ENCODE results near the gene SAMD14. TPM values are rescaled to one million over a fixed set of nuclear protein-coding genes. Genes with fewer than 3 reads are reported as not detected.

SAMD14 gene
- polyA plus RNA-seq, 2 of the 4 experiments (the other 2 are of a cell fraction), result 0.12 to 0.75 TPM

DNA sequence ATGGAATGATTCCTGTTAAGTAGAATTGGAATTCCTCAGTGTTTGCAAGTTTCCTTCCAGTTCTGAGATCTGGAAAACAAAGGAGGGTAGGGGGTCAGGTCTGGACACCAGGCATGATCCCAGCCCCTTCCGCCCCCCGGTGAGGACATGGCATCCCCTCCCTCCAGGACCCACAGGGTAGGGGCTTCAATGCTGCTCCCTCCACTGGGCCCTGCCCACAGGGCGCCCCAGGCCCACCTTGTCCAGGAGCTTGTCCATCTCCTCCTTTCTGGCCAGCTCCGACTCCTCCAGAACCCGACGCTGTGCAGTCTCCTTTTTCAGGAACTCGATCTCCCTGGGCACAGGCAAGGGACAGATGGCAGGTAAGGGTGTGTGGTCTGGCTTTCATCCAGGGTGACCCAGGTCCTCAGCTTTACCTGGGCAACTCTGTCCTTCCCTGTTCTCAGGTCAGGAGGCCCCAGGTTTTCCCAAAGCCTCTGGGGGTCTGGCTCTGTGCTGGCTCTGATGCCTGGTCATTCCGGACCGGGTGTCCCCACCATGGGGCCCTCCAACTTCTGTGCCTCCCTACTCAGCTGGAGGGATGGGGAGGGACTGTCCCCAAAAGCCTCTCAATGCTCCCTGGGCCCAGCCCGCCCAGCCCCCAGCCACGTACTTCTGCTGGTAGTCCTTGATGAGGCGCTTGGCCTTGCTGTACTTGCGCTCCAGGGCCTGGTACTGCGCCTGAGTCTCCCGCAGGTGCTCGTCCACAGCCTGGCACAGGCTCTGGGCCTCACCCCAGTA is 5.5 kb upstream of the SAMD14 start:
- no peaks in the 10 kb centered on the region for H3K9me3 ChIP-seq
- 85% methylated on average over 16 of the region's 16 CpGs for WGBS (ENCODE audit: missing lambda C conversion rate)
- POLR2A ChIA-PET, result interaction anchor here (1.0 to 1.2 kb wide), 2 partner anchors 16 kb away, joined by 3 to 6 read pairs; no protein-coding TSS in a partner anchor

More for the DNA sequence above, 5.5 kb upstream of the SAMD14 start:
- Histone ChIP-seq H3K4me2 (peak overlapping the region; percentile 54; the same call in 1 of the 3 replicates), H3K4me3 (no peak overlapping the region), H3K4me1 (peaks cover 44% of the 10 kb centered on the region), H3K27ac (peak overlapping the region in 1 of 2 experiments; percentile 66; a peak in 2 of 6 replicates)
- CTCF ChIA-PET, result interaction anchor here (0.9 to 60.2 kb wide), 11 partner anchors 9 to 162 kb away, joined by 3 to 1356 read pairs (median 6); partner anchors contain the start of genes PDK2, PPP1R9B and SGCA
- no peak for ATAC-seq
- TF ChIP-seq HEYL (CRISPR knock-in tag; IDR thresholded peaks at IDR 0.05) (no peak), PHF8 (IDR thresholded peaks at IDR 0.05; ENCODE audit: borderline replicate concordance, low read depth) (no peak), NPAS2 (CRISPR knock-in tag; IDR thresholded peaks at IDR 0.05; ENCODE audit: borderline replicate concordance) (no peak), EHMT2 (IDR thresholded peaks at IDR 0.05; ENCODE audit: low read depth) (no peak), EP300 (IDR thresholded peaks at IDR 0.05) (no peak), CHD4 (IDR thresholded peaks at IDR 0.05; ENCODE audit: borderline replicate concordance) (no peak), HDAC2 (IDR thresholded peaks at IDR 0.05) (no peak), SMC3 (IDR thresholded peaks at IDR 0.05) (no peak), BHLHE40 (IDR thresholded peaks at IDR 0.05; ENCODE audit: low read depth, low read length) (no peak)
- TF ChIP-seq, protein P1, sequence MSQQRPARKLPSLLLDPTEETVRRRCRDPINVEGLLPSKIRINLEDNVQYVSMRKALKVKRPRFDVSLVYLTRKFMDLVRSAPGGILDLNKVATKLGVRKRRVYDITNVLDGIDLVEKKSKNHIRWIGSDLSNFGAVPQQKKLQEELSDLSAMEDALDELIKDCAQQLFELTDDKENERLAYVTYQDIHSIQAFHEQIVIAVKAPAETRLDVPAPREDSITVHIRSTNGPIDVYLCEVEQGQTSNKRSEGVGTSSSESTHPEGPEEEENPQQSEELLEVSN (IDR thresholded peaks at IDR 0.05; ENCODE audit: borderline replicate concordance, low read depth), result no peak
- TF ChIP-seq, protein P2, sequence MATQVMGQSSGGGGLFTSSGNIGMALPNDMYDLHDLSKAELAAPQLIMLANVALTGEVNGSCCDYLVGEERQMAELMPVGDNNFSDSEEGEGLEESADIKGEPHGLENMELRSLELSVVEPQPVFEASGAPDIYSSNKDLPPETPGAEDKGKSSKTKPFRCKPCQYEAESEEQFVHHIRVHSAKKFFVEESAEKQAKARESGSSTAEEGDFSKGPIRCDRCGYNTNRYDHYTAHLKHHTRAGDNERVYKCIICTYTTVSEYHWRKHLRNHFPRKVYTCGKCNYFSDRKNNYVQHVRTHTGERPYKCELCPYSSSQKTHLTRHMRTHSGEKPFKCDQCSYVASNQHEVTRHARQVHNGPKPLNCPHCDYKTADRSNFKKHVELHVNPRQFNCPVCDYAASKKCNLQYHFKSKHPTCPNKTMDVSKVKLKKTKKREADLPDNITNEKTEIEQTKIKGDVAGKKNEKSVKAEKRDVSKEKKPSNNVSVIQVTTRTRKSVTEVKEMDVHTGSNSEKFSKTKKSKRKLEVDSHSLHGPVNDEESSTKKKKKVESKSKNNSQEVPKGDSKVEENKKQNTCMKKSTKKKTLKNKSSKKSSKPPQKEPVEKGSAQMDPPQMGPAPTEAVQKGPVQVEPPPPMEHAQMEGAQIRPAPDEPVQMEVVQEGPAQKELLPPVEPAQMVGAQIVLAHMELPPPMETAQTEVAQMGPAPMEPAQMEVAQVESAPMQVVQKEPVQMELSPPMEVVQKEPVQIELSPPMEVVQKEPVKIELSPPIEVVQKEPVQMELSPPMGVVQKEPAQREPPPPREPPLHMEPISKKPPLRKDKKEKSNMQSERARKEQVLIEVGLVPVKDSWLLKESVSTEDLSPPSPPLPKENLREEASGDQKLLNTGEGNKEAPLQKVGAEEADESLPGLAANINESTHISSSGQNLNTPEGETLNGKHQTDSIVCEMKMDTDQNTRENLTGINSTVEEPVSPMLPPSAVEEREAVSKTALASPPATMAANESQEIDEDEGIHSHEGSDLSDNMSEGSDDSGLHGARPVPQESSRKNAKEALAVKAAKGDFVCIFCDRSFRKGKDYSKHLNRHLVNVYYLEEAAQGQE (IDR thresholded peaks at IDR 0.05), result no peak
- TF ChIP-seq, protein P3, sequence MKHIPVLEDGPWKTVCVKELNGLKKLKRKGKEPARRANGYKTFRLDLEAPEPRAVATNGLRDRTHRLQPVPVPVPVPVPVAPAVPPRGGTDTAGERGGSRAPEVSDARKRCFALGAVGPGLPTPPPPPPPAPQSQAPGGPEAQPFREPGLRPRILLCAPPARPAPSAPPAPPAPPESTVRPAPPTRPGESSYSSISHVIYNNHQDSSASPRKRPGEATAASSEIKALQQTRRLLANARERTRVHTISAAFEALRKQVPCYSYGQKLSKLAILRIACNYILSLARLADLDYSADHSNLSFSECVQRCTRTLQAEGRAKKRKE (CRISPR knock-in tag; IDR thresholded peaks at IDR 0.05; ENCODE audit: low read depth), result no peak
- TF ChIP-seq, protein P4, sequence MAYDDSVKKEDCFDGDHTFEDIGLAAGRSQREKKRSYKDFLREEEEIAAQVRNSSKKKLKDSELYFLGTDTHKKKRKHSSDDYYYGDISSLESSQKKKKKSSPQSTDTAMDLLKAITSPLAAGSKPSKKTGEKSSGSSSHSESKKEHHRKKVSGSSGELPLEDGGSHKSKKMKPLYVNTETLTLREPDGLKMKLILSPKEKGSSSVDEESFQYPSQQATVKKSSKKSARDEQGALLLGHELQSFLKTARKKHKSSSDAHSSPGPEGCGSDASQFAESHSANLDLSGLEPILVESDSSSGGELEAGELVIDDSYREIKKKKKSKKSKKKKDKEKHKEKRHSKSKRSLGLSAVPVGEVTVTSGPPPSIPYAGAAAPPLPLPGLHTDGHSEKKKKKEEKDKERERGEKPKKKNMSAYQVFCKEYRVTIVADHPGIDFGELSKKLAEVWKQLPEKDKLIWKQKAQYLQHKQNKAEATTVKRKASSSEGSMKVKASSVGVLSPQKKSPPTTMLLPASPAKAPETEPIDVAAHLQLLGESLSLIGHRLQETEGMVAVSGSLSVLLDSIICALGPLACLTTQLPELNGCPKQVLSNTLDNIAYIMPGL (CRISPR knock-in tag; IDR thresholded peaks at IDR 0.05; ENCODE audit: borderline replicate concordance), result no peak
- TF ChIP-seq, protein P5, sequence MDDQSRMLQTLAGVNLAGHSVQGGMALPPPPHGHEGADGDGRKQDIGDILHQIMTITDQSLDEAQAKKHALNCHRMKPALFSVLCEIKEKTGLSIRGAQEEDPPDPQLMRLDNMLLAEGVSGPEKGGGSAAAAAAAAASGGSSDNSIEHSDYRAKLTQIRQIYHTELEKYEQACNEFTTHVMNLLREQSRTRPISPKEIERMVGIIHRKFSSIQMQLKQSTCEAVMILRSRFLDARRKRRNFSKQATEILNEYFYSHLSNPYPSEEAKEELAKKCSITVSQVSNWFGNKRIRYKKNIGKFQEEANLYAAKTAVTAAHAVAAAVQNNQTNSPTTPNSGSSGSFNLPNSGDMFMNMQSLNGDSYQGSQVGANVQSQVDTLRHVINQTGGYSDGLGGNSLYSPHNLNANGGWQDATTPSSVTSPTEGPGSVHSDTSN (IDR thresholded peaks at IDR 0.05), result no peak
- no peak for DNase-seq (ENCODE audit: low read depth in 1 of 2, low spot score in 1 of 2)
- no peak for FAIRE-seq

Data from A549 (cell line).